KOPT-K1 (cell line): ENCODE results near the gene KIAA1614.

Experiments
- H3K27ac ChIP-seq: fragments of 200-600 bp; sonication (generic); 2 replicates; pipeline ENCODE4 v1.5.1; 2016; ENCODE audit warnings: antibody characterized with exemption, mild to moderate bottlenecking, low read depth, low read length; ENCODE audit not compliant: poor library complexity, severe bottlenecking
- H3K36me3 ChIP-seq: fragments of 200-600 bp; sonication (generic); 2 replicates; pipeline ENCODE4 v1.5.1; 2017; ENCODE audit warnings: antibody characterized with exemption, mild to moderate bottlenecking, low read length, moderate library complexity; ENCODE audit not compliant: insufficient read depth
- H3K9me3 ChIP-seq: fragments of 200-600 bp; sonication (generic); 2 replicates; pipeline ENCODE4 v1.5.1; 2017; ENCODE audit warnings: antibody characterized with exemption, low read length, mild to moderate bottlenecking; ENCODE audit not compliant: insufficient read depth, poor library complexity, severe bottlenecking

The KIAA1614 gene

DNA sequence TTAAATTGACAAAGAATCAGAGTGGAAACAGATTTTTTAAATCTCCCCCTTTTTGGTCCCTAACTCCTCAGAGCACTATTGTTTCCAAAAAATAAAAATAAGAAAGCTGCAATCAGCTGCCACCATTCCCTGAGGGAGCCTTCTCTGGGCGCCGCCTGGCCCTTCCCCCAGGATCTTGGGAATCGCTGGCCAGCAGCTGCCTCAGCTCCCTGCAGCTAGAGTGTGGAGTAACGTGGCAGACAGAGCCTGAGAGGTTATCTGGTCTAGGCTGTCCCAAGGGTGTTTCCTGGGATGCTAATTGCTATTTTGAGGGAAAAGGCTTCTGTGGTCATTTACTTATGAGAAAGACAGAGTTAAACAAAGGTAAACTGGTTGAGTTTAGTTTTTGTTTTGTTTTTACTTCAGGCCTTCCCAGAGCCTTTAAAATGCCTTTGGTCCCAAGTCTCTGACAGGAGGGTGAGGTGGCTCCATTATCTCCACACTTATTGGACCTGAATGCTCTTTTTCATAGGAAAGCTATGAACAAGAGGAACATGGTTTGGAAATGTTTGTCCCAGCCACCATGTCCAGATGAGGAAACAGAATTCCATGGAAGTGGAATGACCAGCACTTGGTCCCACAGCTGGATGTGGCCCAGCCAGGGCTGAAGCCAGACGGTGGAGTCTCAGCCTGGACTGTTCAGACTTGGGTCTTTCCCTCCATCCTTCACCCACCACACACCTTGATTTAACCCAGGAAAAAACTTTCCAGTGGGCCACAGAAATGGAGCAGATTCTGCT is 14.1 kb upstream of the KIAA1614 start:
- H3K36me3 ChIP-seq, result no peaks in the 10 kb centered on the region
- H3K9me3 ChIP-seq, result no peaks in the 10 kb centered on the region
- H3K27ac ChIP-seq, result no peak overlapping the region

DNA sequence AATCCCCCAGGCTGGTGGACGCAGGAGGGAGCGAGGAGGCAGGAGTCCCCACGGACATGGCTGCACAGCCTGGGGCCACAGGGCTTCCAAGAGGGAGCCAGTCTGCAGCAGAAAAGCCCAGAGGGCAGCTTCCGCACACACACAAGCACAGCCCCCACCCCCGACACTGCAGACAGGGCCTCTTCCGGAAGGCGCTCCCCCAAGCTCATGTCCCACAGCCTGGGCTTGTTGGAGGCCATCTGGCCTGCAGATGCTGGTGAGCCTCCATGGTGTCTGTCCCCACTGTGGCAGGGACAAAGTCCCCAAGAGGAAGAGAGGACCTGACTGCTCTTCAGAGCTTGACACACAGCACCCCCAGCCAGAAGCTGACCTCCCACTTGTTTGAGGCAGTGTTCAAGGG is 13.4 kb upstream of the KIAA1614 start:
- H3K27ac ChIP-seq, result no peak overlapping the region

DNA sequence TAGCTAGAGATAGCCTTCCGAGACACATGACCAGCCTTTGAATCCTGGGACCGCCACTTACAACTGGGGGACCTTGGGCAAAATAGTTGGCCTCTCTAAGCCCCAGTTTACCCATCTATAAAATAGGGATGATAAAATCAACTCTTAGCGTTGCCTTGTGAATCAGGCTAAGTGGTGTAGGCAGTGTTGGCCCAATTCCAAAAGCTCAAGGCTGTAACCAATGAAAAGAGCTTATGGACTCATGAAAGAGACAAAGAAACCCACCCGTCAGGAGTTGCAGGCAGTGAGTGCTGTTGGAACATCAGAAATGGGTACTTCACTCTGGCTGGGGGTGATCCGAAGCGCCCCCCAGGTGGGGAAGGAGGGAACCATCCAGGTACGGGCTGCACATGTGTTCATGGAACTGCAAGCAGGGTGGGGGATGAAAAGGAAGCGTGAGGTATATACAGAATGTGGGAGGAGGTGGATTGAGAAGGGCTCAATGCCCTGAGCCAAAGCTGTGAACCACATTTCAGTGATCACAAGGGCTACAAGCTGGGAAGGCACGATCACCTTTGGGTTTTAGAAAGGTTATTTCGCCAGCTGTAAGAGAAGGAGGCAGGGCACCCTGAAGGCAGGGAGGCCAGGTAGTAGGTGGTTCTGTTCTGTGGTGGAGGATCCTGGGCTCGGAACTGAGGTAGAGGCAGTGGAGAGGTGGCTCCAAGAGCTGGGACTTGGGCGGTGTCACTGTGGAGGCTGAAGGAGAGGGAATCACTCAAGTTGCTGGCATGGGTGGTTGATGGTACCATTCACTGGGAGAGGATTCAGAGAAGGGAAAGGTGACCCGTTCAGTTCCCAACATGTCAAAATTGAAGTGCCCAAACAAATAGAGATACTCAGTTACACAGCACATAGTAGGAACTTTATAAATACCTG is 11.4 kb upstream of the KIAA1614 start:
- no peaks in the 10 kb centered on the region for H3K9me3 ChIP-seq
- H3K27ac ChIP-seq, result no peak overlapping the region
- no peaks in the 10 kb centered on the region for H3K36me3 ChIP-seq

More for the DNA sequence above, 13.4 kb upstream of the KIAA1614 start:
- H3K36me3 ChIP-seq, result no peaks in the 10 kb centered on the region
- no peaks in the 10 kb centered on the region for H3K9me3 ChIP-seq

DNA sequence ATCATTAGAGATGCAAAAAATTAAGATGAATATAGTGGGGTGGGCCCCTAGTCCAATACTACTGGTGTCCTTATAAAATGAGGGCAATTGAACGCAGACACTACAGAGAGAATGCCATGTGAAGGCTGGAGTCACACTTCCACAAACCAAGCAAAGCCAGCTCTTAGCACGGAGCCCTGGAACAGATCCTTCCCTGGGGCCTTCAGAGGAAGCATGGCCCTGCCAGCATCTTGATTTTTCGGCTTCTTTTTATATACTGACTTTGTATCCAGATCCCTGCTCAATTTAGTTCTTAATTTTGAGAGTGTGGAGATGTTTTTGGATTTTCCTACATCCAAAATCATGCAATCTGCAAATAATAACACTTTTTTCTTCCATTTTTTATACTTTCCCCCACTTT is 10.2 kb upstream of the KIAA1614 start:
- Histone ChIP-seq H3K27ac (no peak overlapping the region), H3K36me3 (no peaks in the 10 kb centered on the region), H3K9me3 (no peaks in the 10 kb centered on the region)

DNA sequence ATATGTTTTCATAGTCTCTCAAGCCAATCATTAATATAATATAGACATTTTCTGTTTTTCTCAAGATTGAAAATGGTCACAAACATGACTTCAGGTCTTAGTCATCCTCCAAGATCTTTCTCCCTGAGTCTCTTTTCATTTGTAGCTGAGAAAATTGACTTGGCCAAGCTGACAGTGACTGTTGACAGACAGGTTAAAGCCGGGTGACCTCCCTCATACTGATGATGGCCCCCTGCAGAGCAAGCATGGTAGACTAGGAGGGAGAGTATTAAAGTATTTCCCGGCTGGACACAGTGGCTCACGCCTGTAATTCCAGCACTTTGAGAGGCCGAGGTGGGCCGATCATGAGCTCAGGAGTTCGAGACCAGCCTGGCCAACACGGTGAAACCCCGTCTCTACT is 6.8 kb upstream of the KIAA1614 start:
- no peaks in the 10 kb centered on the region for H3K36me3 ChIP-seq
- no peaks in the 10 kb centered on the region for H3K9me3 ChIP-seq

DNA sequence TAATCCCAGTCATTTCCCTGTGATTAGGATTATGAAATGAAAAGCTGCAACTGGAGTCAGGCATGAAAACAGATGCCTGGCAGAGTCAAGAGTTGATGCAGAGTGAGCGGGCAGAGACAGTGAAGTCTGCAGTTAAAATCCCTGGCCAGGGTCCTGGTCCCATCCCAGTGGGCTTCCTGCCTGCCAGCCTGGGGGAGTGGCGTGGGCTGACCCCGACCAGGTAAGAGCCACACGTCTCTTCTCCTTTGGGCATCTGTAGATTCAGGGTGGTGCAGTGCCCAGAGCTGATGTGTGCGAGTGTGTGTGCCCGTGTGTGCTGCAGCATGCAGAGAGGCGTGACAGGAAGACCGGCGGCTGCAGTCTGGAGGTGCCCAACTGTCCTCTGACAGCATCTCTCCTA is 6.2 kb upstream of the KIAA1614 start:
- H3K27ac ChIP-seq, result no peak overlapping the region
- H3K36me3 ChIP-seq, result no peaks in the 10 kb centered on the region
- no peaks in the 10 kb centered on the region for H3K9me3 ChIP-seq

More for the DNA sequence above, 6.8 kb upstream of the KIAA1614 start:
- no peak overlapping the region for H3K27ac ChIP-seq

DNA sequence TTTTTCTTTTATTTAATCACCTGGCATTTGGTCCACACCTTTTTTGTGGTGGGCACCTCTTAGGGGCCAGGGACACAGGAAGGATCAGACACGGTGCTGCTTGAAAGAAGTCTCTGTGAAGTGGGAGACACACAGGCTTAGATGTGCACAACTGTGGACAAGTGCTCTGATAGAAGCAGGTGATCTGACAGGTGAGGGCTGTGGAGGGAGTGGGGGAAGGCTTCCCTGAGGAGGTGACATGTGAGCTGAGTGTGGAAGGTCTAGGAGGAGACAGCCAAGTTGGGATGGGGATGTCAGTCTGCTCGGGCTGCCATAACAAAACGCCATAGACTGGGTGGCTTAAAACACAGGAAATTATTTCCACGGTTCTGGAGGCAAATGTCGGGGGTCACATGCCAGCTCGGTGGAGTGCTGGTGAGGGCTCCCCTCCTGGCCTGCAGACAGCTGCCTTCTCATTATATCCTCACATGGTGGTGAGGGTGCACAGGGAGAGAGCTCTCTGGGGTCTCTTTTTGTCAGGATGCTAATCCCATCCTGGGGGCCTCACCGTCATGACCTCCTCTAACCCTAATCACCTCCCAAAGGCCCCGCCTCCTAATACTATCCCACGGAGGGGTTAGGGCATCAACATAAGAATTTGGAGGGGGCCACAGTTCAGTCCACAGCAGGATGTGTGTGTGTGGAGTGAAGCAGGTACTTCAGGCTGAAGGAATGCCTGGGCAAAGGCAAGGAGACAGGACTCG is 5.2 kb upstream of the KIAA1614 start:
- no peaks in the 10 kb centered on the region for H3K9me3 ChIP-seq
- H3K36me3 ChIP-seq, result no peaks in the 10 kb centered on the region
- no peak overlapping the region for H3K27ac ChIP-seq

DNA sequence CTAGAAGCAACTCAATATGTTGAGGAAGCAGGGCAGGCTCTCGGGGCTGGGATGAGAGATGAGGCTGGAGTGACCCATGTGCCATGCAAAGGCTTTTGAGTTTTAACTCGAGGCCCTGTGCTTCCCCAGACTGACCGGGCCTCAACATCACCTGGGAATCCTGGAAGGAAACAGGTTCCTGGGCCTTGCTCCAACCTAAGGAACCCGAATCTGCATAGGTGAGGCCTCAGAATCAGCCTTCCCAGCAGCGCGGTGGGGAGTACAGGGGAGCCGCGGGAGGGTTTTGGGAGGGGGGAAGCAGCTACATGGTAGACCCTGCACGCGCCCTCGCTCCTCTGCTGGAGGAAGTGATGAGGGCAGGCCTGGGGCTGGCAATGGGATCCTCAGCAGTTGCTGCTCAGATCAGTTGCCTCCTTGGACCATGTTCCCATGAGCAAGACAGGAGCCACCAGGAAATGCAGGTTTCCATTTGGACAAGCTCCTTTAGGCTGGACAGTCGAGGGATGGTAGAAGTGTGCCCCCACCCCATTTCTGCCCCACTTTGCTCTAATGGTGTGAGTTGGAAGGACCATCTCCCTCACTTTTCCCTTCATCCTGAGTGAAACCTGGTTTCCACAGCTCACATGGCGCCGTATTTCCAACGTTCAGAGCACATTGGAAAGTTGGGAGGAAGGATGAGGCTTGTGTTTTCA is 4.5 kb upstream of the KIAA1614 start:
- Histone ChIP-seq H3K27ac (no peak overlapping the region), H3K9me3 (no peaks in the 10 kb centered on the region), H3K36me3 (no peaks in the 10 kb centered on the region)

DNA sequence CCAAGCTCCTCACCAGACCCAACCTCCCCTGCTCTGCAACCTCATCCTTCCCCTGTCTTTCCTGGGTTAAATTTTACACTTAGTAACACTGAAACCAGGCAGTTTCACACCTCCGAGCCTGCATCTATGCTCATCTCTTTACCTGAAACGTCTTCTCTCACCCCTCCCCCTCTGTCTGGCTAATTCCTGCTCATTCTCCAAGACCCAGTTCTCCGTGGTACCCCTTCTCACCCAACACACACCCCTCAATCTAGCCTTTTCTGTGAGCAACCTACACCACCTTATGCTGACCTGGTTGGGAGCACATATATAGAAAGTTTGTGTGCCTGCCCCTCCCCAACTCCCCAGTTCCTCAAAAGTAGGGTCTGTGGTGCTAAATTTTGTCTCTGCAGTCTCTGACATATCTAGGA is 3.7 kb upstream of the KIAA1614 start:
- H3K9me3 ChIP-seq, result no peaks in the 10 kb centered on the region
- H3K27ac ChIP-seq, result no peak overlapping the region
- H3K36me3 ChIP-seq, result no peaks in the 10 kb centered on the region

DNA sequence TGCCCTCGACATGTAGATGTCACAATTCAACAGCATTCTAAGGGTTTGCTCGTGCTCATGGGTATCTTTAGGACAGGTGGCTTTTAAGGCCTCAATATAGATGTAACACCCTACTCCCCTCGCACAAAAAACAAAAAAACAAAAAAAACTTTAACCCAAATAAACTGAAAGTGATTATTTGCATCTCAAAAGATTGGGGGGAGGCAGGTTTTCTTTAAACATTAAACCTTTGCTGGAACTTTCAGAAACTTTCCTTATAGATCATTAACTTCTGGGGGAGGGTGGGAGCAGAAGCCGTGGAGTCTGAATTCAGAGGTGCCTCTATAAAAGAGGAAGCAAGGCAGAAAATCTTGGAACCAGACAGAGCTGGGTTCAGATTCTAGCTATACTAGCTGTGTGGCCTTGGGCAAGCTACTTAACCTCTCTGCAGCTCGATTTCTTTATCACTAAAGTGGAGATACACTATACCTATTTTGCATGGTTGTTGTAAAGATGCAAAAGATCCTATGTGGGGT is 3.2 kb upstream of the KIAA1614 start:
- Histone ChIP-seq H3K36me3 (no peaks in the 10 kb centered on the region), H3K9me3 (no peaks in the 10 kb centered on the region), H3K27ac (no peak overlapping the region)

DNA sequence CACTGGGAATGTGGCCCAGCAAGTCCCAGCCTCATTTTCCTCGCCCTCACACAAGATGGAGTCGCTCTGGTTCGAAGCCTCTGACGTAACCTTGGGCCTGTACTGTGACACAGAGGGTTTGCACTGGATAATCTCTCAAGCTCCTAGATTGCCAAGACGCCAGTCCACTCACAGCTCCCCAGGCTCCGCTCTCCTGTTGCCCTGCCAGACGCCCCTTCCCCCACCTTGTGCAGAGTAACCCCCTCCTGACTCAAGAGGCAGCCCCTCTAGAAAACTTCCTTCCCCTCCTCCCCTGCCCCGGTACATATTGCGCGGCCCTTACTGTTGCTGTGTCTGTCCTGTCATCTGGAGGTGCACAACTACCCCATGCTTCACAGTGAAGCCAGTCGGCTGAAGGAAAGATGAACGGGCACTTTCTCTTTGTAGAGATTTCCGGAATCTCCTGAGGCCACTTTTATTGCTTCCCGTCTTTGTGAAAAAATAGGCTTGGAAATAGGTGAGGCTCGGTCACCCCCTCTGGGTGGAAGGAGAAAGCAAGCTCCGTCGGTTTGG is 981 bp upstream of the KIAA1614 start:
- H3K9me3 ChIP-seq, result no peaks in the 10 kb centered on the region
- H3K36me3 ChIP-seq, result no peaks in the 10 kb centered on the region
- no peak overlapping the region for H3K27ac ChIP-seq

DNA sequence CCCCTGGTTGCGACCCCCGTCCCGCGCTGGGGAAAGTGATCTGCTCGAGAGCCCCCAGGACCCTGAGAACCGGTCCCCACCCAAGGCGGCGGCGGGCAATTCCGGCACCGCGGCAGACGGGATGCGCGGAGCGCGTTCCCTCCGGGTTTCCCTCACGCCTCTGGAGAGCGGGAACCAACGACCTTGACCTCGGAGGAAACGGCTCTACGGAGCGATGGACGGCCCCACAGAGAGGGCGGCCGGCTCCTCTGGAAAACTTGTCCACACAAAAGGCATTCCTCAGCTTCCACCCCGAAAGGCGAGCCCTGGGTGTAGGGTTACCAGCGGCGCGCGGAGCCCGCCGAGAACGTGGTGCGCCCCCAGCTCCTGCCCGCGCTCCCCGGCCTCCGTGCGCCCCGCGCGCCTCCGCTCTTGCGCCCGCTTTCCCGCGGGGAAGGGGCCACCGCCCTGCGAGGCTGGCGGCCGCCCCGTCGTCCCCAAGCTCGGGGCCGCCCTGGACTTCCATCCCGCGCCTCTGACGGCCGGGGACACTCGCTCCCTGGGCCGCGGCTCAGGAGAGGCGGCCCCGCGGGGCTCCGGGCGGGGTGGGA is 391 bp upstream of the KIAA1614 start:
- Histone ChIP-seq H3K9me3 (no peaks in the 10 kb centered on the region), H3K36me3 (no peaks in the 10 kb centered on the region), H3K27ac (no peak overlapping the region)

DNA sequence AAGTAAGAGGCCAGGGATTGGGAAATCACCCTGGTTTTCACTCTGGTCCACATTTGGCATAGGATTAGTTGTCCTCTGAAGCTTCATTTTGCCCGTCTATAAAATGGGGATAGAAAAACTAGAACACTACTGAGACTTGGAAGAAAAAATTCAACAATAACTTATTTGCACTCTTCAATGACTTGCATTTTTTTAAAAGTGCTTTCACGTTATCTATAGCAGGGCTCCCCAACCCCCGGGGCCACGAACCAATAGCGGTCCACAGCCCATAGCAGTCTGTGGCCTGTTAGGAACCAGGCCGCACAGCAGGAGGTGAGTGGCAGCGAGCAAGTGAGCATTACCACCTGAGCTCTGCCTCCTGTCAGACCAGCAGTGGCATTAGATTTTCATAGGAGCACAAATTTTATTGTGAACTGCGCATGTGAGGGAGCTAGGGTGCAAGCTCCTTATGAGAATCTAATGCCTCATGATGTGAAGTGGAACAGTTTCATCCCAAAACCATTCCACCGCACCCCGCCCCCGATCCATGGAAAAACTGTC is 2.8 kb downstream of the KIAA1614 start:
- no peak overlapping the region for H3K27ac ChIP-seq
- no peaks in the 10 kb centered on the region for H3K9me3 ChIP-seq
- no peaks in the 10 kb centered on the region for H3K36me3 ChIP-seq
